Trophoblast cell (in vitro differentiated cells and primary cell): ENCODE results near the gene CP.

Source experiments
- DNase-seq, 2 donors: peaks; one replicate each; pipeline ENCODE4 v3.0.0-alpha.2; 2016
- H2AFZ ChIP-seq: 2 replicates; pipeline ENCODE4 v1.6.1; 2013; ENCODE audit warnings: low read length, moderate library complexity, mild to moderate bottlenecking; ENCODE audit not compliant: insufficient read depth, poor library complexity
- H2AK5ac ChIP-seq: 2 replicates; pipeline ENCODE4 v1.6.1; 2013; ENCODE audit warnings: mild to moderate bottlenecking, low read length
- H2BK120ac ChIP-seq: 2 replicates; pipeline ENCODE4 v1.6.1; 2013; ENCODE audit warnings: low read length, mild to moderate bottlenecking, moderate library complexity; ENCODE audit not compliant: insufficient read depth, poor library complexity
- H2BK12ac ChIP-seq: 2 replicates; pipeline ENCODE4 v1.6.1; 2013; ENCODE audit warnings: mild to moderate bottlenecking, low read length, moderate library complexity
- H2BK5ac ChIP-seq: 2 replicates; pipeline ENCODE4 v1.6.1; 2013; ENCODE audit warnings: low read length, low read depth, moderate library complexity, mild to moderate bottlenecking; ENCODE audit not compliant: poor library complexity
- H3K14ac ChIP-seq: 2 replicates; pipeline ENCODE4 v1.6.1; 2013; ENCODE audit warnings: mild to moderate bottlenecking, low read length
- H3K18ac ChIP-seq: 2 replicates; pipeline ENCODE4 v1.6.1; 2013; ENCODE audit warnings: mild to moderate bottlenecking, low read length
- H3K23ac ChIP-seq: 2 replicates; pipeline ENCODE4 v1.6.1; 2013; ENCODE audit warnings: low read length
- H3K27ac ChIP-seq: 2 replicates; pipeline ENCODE4 v1.5.1; 2013; ENCODE audit warnings: low read depth, mild to moderate bottlenecking, inconsistent platforms, low read length, moderate library complexity
- H3K27me3 ChIP-seq: 2 replicates; pipeline ENCODE4 v1.6.1; 2013; ENCODE audit warnings: inconsistent platforms, mild to moderate bottlenecking, low read length, moderate library complexity; ENCODE audit not compliant: insufficient read depth
- H3K36me3 ChIP-seq, 2 experiments: 1 replicate in 1 of 2; 2 replicates in 1 of 2; pipeline ENCODE4 v1.6.1; 2013; ENCODE audit warnings: low read length in 2 of 2, mild to moderate bottlenecking in 2 of 2, moderate library complexity in 1 of 2; ENCODE audit not compliant: insufficient read depth in 2 of 2, control insufficient read depth in 1 of 2
- H3K4ac ChIP-seq: 2 replicates; pipeline ENCODE4 v1.6.1; 2013; ENCODE audit warnings: low read depth, mild to moderate bottlenecking, low read length, moderate library complexity
- H3K4me1 ChIP-seq, 2 experiments: 1 replicate in 1 of 2; 2 replicates in 1 of 2; pipeline ENCODE4 v1.6.1; 2013; ENCODE audit warnings: low read length in 2 of 2, mild to moderate bottlenecking in 2 of 2, moderate library complexity in 1 of 2; ENCODE audit not compliant: insufficient read depth in 2 of 2, control insufficient read depth in 1 of 2
- H3K4me2 ChIP-seq: 2 replicates; pipeline ENCODE4 v1.6.1; 2013; ENCODE audit warnings: inconsistent platforms, mild to moderate bottlenecking, low read length, moderate library complexity
- H3K4me3 ChIP-seq: 2 replicates; pipeline ENCODE4 v1.5.1; 2013; ENCODE audit warnings: mild to moderate bottlenecking, low read depth, low read length, inconsistent platforms
- H3K79me1 ChIP-seq: one replicate; pipeline ENCODE4 v1.6.1; 2013; ENCODE audit warnings: low read length
- H3K79me2 ChIP-seq: 2 replicates; pipeline ENCODE4 v1.6.1; 2013; ENCODE audit warnings: low read length, mild to moderate bottlenecking; ENCODE audit not compliant: control insufficient read depth, insufficient read depth, poor library complexity
- H3K9ac ChIP-seq: 2 replicates; pipeline ENCODE4 v1.6.1; 2013; ENCODE audit warnings: mild to moderate bottlenecking, low read length
- H3K9me3 ChIP-seq: 2 replicates; pipeline ENCODE4 v1.6.1; 2013; ENCODE audit warnings: low read depth, mild to moderate bottlenecking, control low read depth, inconsistent platforms, low read length; ENCODE audit not compliant: insufficient read depth
- H4K12ac ChIP-seq: 2 replicates; pipeline ENCODE4 v1.6.1; 2013; ENCODE audit warnings: low read depth, mild to moderate bottlenecking, low read length, moderate library complexity
- H4K8ac ChIP-seq: 2 replicates; pipeline ENCODE4 v1.6.1; 2013; ENCODE audit warnings: low read depth, mild to moderate bottlenecking, low read length, moderate library complexity
- H4K91ac ChIP-seq: one replicate; pipeline ENCODE4 v1.6.1; 2013; ENCODE audit warnings: low read depth, mild to moderate bottlenecking, low read length, moderate library complexity
- WGBS: extraction: QIAGEN DNeasy Blood & Tissue Kit; methylation state at CpG from one replicate; pipeline ENCODE4 v1.1.7; 2013; ENCODE audit warnings: missing lambda C conversion rate; ENCODE audit not compliant: insufficient read length, insufficient coverage; ENCODE audit errors: extremely low coverage; 5-methylcytosine and 5-hydroxymethylcytosine counted together

Gene CP

GRCh38 chr3:149145974-149146373 is 75.7 kb downstream of the CP start:
- H2AFZ ChIP-seq: no peak overlapping the region
- no peak overlapping the region for H2BK12ac ChIP-seq
- WGBS: no CpG with 5 or more reads among the region's 1 CpG
- no peaks in the 10 kb centered on the region for H3K27me3 ChIP-seq
- no peaks in the 10 kb centered on the region for H3K79me1 ChIP-seq
- H3K4me1 ChIP-seq: no peaks in the 10 kb centered on the region
- no peak overlapping the region for H3K4me3 ChIP-seq
- H3K4ac ChIP-seq: no peak overlapping the region
- no peak overlapping the region for H2BK120ac ChIP-seq
- H4K91ac ChIP-seq: no peak overlapping the region
- H3K27ac ChIP-seq: no peak overlapping the region
- no peak overlapping the region for H3K14ac ChIP-seq
- no peak overlapping the region for H2BK5ac ChIP-seq
- H3K18ac ChIP-seq: no peak overlapping the region
- no peak overlapping the region for H3K4me2 ChIP-seq
- no peaks in the 10 kb centered on the region for H3K9me3 ChIP-seq
- H4K8ac ChIP-seq: no peak overlapping the region
- no peaks in the 10 kb centered on the region for H3K79me2 ChIP-seq
- H3K9ac ChIP-seq: no peak overlapping the region
- peak in 1 of 2 donors; percentile 23 for DNase-seq
- no peak overlapping the region for H3K23ac ChIP-seq
- no peak overlapping the region for H2AK5ac ChIP-seq
- H4K12ac ChIP-seq: no peak overlapping the region
- peaks cover 2 to 5% of the 10 kb centered on the region in 2 experiments for H3K36me3 ChIP-seq

- Histone ChIP-seq H4K8ac (no peak overlapping the region), H4K12ac (no peak overlapping the region), H2AFZ (no peak overlapping the region), H3K36me3 (peaks cover 2 to 5% of the 10 kb centered on the region in 2 experiments), H3K4ac (no peak overlapping the region), H3K27ac (no peak overlapping the region), H3K4me2 (no peak overlapping the region), H3K79me1 (no peaks in the 10 kb centered on the region), H3K4me3 (no peak overlapping the region), H4K91ac (no peak overlapping the region), H3K9ac (no peak overlapping the region), H2BK5ac (no peak overlapping the region), H3K9me3 (no peaks in the 10 kb centered on the region), H3K4me1 (no peaks in the 10 kb centered on the region), H3K27me3 (no peaks in the 10 kb centered on the region), H3K79me2 (no peaks in the 10 kb centered on the region), H3K23ac (no peak overlapping the region), H3K14ac (no peak overlapping the region), H2BK12ac (no peak overlapping the region), H3K18ac (no peak overlapping the region), H2AK5ac (no peak overlapping the region), H2BK120ac (no peak overlapping the region)
- no CpG with 5 or more reads among the region's 2 CpGs for WGBS
- peak; percentile 10 to 40 for DNase-seq
Measured at GRCh38 chr3:149145356-149145755, 76.3 kb downstream of the CP start.

GRCh38 chr3:149142682-149143081 is 78.9 kb downstream of the CP start:
- Histone ChIP-seq H4K91ac (no peak overlapping the region), H2BK5ac (no peak overlapping the region), H3K79me1 (no peaks in the 10 kb centered on the region), H2BK120ac (no peak overlapping the region), H3K27me3 (no peaks in the 10 kb centered on the region), H3K4me1 (no peaks in the 10 kb centered on the region), H3K27ac (no peak overlapping the region), H3K9me3 (no peaks in the 10 kb centered on the region), H2BK12ac (no peak overlapping the region), H3K79me2 (no peaks in the 10 kb centered on the region), H2AFZ (no peak overlapping the region), H4K12ac (no peak overlapping the region), H3K18ac (no peak overlapping the region), H3K4me2 (no peak overlapping the region), H4K8ac (no peak overlapping the region), H3K4ac (no peak overlapping the region), H3K4me3 (no peak overlapping the region), H3K9ac (no peak overlapping the region), H3K23ac (no peak overlapping the region), H3K36me3 (peaks cover 0 to 3% of the 10 kb centered on the region in 2 experiments), H3K14ac (no peak overlapping the region), H2AK5ac (no peak overlapping the region)
- no CpG with 5 or more reads among the region's 4 CpGs for WGBS
- DNase-seq: no peak

GRCh38 chr3:149134575-149134974 is 87.1 kb downstream of the CP start:
- Histone ChIP-seq H3K4me1 (no peaks in the 10 kb centered on the region), H3K18ac (no peak overlapping the region), H3K4me2 (no peak overlapping the region), H2BK12ac (no peak overlapping the region), H4K8ac (no peak overlapping the region), H2AK5ac (no peak overlapping the region), H3K36me3 (peaks cover 0 to 2% of the 10 kb centered on the region in 2 experiments), H3K14ac (no peak overlapping the region), H3K79me2 (peaks cover 6% of the 10 kb centered on the region), H2AFZ (no peak overlapping the region), H2BK120ac (no peak overlapping the region), H3K4ac (no peak overlapping the region), H3K27ac (no peak overlapping the region), H3K27me3 (no peaks in the 10 kb centered on the region), H3K4me3 (no peak overlapping the region), H3K9me3 (no peaks in the 10 kb centered on the region), H2BK5ac (no peak overlapping the region), H4K91ac (no peak overlapping the region), H3K9ac (no peak overlapping the region), H4K12ac (no peak overlapping the region), H3K79me1 (peaks cover 4% of the 10 kb centered on the region), H3K23ac (no peak overlapping the region)
- no peak for DNase-seq
- WGBS: no CpG with 5 or more reads among the region's 3 CpGs
